NCI-H146 treated with DMSO at 0.1 percent for 48 hours (cell line): ENCODE measurements around the gene TARP.

ENCODE experiments used
- DNase-seq: peaks from one replicate; lab custom pipeline; 2025; ENCODE audit not compliant: unreplicated experiment; lab: John Stamatoyannopoulos, UW

TARP gene

DNA sequence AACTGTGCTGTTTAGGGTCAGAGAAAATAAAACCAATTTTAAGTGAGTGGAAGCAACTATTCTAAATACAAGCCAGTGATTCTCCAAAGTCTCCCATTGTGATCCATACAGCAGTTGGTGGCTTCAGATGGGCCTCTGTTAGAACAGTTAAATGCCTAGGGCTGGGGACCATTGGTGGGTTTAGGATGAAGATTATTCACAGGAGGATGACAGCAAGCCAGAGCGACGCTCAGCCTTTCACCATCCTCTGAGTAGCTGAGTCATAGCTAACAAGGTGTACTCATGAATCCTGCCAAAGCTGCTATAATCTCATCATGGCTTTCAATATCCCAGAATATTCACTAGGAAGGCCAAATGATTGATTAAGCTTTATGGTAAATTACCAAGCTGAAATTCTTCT lies 55.8 kb downstream of the TARP start:
- no peak for DNase-seq

GRCh38 chr7:38215735-38216670 lies 57.4 kb downstream of the TARP start:
- peak; percentile 13 for DNase-seq

GRCh38 chr7:38215115-38215514 lies 58.3 kb downstream of the TARP start:
- DNase-seq, result no peak

DNA sequence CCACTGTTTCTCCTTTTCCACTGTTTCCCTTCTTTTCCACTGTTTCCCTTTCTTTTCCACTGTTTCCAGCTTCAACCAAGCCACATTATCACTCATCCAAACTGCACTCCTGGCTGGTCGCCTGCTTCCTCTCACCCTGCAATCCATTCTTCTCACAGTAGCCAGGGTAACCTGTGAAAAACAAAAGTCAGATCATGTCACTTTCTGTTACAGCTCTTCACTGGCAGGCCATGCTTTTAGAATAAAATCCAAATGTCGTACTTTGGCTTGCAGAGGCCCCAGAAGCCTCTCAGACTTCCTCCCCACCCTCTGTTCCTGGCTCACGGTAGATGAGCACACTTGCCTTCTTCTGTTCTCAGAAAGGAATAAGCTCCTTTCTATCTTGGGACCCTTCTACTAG lies 61.5 kb downstream of the TARP start:
- no peak for DNase-seq

DNA sequence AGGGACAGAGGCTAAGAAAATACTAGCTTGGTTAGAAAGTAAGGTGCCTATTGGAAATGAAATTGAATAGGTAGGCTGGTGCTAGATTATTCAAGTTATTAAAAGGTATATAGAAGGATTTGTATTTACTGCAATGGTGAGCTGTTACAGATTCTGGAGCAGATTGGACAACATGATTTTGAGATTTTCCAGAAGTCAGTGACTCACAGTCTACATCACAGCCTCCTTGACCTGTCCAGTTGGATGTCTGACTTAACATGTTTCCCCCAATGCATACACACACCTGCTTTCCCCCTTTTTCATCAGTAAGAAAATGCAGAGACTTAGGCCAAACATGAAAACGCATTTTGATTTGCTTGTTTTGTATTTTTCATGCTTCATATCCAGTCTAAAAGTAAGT lies 62.0 kb downstream of the TARP start:
- no peak for DNase-seq
